ENCODE results near the gene TMEM244.

DNA sequence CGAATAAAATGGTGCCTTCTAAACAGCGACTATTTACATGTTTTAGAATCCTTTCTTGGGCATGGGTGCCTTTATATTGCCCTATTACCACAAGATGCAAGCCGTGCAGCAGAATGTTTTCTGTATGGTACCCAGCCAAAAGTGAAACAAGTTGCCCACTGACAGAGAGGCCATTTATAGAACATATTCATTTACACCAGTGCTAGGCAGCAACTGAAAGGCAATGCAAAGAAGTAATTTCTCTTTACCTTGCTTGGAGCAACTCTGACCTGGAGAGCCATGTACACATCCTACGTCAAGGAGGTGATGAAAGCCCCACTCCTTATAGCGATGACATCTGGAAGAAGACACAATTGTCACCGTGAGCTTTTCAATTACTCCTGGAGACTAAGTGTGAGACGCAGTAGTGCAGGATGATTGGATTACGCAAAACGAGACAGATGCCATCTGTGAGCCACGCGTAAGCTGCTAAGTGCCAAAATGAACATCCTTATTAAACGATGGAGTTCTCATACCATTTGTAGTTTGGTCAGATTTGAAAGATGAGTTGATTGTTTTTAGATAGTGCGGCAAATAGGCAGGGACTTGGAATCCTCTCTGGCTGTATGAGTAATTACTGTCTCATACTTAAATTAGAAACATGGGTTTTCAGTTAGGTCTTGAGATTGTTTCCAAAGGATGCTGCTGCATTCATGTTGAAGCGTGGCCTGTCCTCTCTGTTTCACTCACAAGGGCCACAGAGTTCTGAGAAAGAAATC, at the start of gene TMEM244:
- TF ChIP-seq POU2F2 (IDR thresholded peaks at IDR 0.05; ENCODE audit: low read depth, low read length) (no peak), POLR2A (IDR thresholded peaks at IDR 0.05; ENCODE audit: low read depth, low read length) (no peak), POLR2AphosphoS5 (IDR thresholded peaks at IDR 0.05; ENCODE audit: low read depth, low read length) (no peak), TAF1 (IDR thresholded peaks at IDR 0.05; ENCODE audit: low read depth, low read length) (no peak)
